CD4-positive, alpha-beta T cell (primary cell): ENCODE results near the gene CAMK2B. TPM values are rescaled to one million over a fixed set of nuclear protein-coding genes. Genes with fewer than 3 reads are reported as not detected.

Source experiments
- ATAC-seq: fragments of 200-7000 bp; cut with Tn5 transposase; one replicate; pipeline ENCODE4 v1.10.0; 2022; ENCODE audit warnings: mild to moderate bottlenecking; ENCODE audit not compliant: poor library complexity
- CTCF ChIA-PET: fragments of 350-600 bp; sonication (Branson Sonifier 250); formaldehyde crosslinking; loops from one replicate; lab custom pipeline; 2021; ENCODE audit warnings: antibody characterized with exemption, inconsistent platforms; lab: Charles Lee
- POLR2A ChIA-PET: fragments of 350-600 bp; sonication (Branson Sonifier 250); formaldehyde crosslinking; loops from one replicate; lab custom pipeline; 2021; ENCODE audit warnings: antibody characterized with exemption, inconsistent platforms; lab: Charles Lee
- DNase-seq, 14 experiments: peaks; one replicate each; pipeline ENCODE4 v3.0.0-alpha.2; 2013 to 2020; ENCODE audit warnings: mixed read lengths in 2 of 14
- H3K27ac ChIP-seq, 2 donors: one replicate each; pipeline versions ENCODE4 v1.5.1 to v1.7.0; 2013; ENCODE audit warnings: low read length in 2 of 2, low read depth in 1 of 2, mild to moderate bottlenecking in 1 of 2
- H3K27me3 ChIP-seq, 2 experiments: 1 replicate in 1 of 2; 2 replicates in 1 of 2; pipeline versions ENCODE4 v1.6.1 to v1.7.0; 2013; ENCODE audit warnings: low read length in 2 of 2, control low read depth in 1 of 2, mild to moderate bottlenecking in 1 of 2, moderate library complexity in 1 of 2; ENCODE audit not compliant: insufficient read depth in 2 of 2, control insufficient read depth in 1 of 2
- H3K36me3 ChIP-seq: one replicate; pipeline ENCODE4 v1.6.1; 2013; ENCODE audit warnings: low read length, control low read depth; ENCODE audit not compliant: insufficient read depth
- H3K4me1 ChIP-seq: one replicate; pipeline ENCODE4 v1.6.1; 2013; ENCODE audit warnings: low read length, control low read depth; ENCODE audit not compliant: insufficient read depth
- H3K4me3 ChIP-seq: one replicate; pipeline ENCODE4 v1.5.1; 2013; ENCODE audit warnings: mild to moderate bottlenecking, low read length, moderate library complexity
- H3K9me3 ChIP-seq, 2 experiments: 1 replicate in 1 of 2; 2 replicates in 1 of 2; pipeline versions ENCODE4 v1.6.1 to v1.7.0; 2013; ENCODE audit warnings: low read length in 2 of 2, mild to moderate bottlenecking in 2 of 2, control low read depth in 1 of 2, moderate library complexity in 1 of 2; ENCODE audit not compliant: control insufficient read depth in 1 of 2, insufficient read depth in 1 of 2
- H3K27ac Mint-ChIP-seq: one replicate; pipeline ENCODE4 v1.8.0; 2020; ENCODE audit warnings: mixed read lengths
- H3K27me3 Mint-ChIP-seq: one replicate; pipeline ENCODE4 v1.8.0; 2021; ENCODE audit warnings: mixed read lengths
- H3K36me3 Mint-ChIP-seq: one replicate; pipeline ENCODE4 v1.8.0; 2021; ENCODE audit warnings: low read depth, mixed read lengths
- H3K4me1 Mint-ChIP-seq: one replicate; pipeline ENCODE4 v1.8.0; 2021; ENCODE audit warnings: low read depth, mixed read lengths
- H3K4me3 Mint-ChIP-seq: one replicate; pipeline ENCODE4 v1.8.0; 2020; ENCODE audit warnings: mild to moderate bottlenecking, mixed read lengths
- H3K9me3 Mint-ChIP-seq: one replicate; pipeline ENCODE4 v1.8.0; 2020; ENCODE audit warnings: mixed read lengths
- CTCF ChIP-seq: fragments of 200-600 bp; IDR thresholded peaks from one replicate; pipeline ENCODE4 v1.8.0; 2022; ENCODE audit warnings: antibody characterized with exemption, mild to moderate bottlenecking
- intact Hi-C, 2 experiments: fragments of 100-400 bp; cut with DNase I in 1 of 2; cut with micrococcal nuclease in 1 of 2; formaldehyde crosslinking; loops; one replicate each; pipeline versions ENCODE4 v1.15.1 to v1.9.0; 2023 to 2025; cut with DNase I, micrococcal nuclease
- total RNA-seq, 174 experiments: library from RNA in 2 of 174; stranded (reverse) in 2 of 174; gene quantifications; one replicate each; pipeline ENCODE4 v1.2.3 and lab custom pipeline; 2021 to 2026

The CAMK2B gene
- total RNA-seq, 2 experiments from 2014 or later, result not detected

GRCh38 chr7:44232396-44232795 lies 93.0 kb downstream of the CAMK2B start:
- H3K27ac ChIP-seq, result no peak overlapping the region
- ChIA-PET POLR2A (no interaction called here), CTCF (no interaction called here)
- no peaks in the 10 kb centered on the region for H3K9me3 Mint-ChIP-seq
- no peaks in the 10 kb centered on the region for H3K4me1 ChIP-seq
- no peak overlapping the region for H3K4me3 Mint-ChIP-seq
- no peaks in the 10 kb centered on the region for H3K27me3 ChIP-seq
- no peak overlapping the region for H3K27ac Mint-ChIP-seq
- DNase-seq (no peak), ATAC-seq (no peak)
- no peak overlapping the region for H3K4me3 ChIP-seq
- TF ChIP-seq CTCF, result no peak
- intact Hi-C loops, result no loop called here
- H3K9me3 ChIP-seq, result no peaks in the 10 kb centered on the region
- no peaks in the 10 kb centered on the region for H3K36me3 Mint-ChIP-seq
- no peaks in the 10 kb centered on the region for H3K4me1 Mint-ChIP-seq
- H3K36me3 ChIP-seq, result no peaks in the 10 kb centered on the region
- H3K27me3 Mint-ChIP-seq, result no peaks in the 10 kb centered on the region

- no peaks in the 10 kb centered on the region for H3K36me3 Mint-ChIP-seq
- Histone ChIP-seq H3K36me3 (no peaks in the 10 kb centered on the region), H3K27me3 (no peaks in the 10 kb centered on the region), H3K27ac (no peak overlapping the region), H3K9me3 (no peaks in the 10 kb centered on the region), H3K4me1 (no peaks in the 10 kb centered on the region), H3K4me3 (no peak overlapping the region)
- CTCF ChIA-PET, result no interaction called here
- no peaks in the 10 kb centered on the region for H3K4me1 Mint-ChIP-seq
- no peak for TF ChIP-seq CTCF
- no peaks in the 10 kb centered on the region for H3K9me3 Mint-ChIP-seq
- H3K4me3 Mint-ChIP-seq, result no peak overlapping the region
- H3K27ac Mint-ChIP-seq, result no peak overlapping the region
- no peak for DNase-seq
- POLR2A ChIA-PET, result no interaction called here
- no peak for ATAC-seq
- intact Hi-C loops, result no loop called here
- peaks cover under 1% of the 10 kb centered on the region for H3K27me3 Mint-ChIP-seq
Measured at GRCh38 chr7:44231088-44231487, 94.3 kb downstream of the CAMK2B start.

- Histone ChIP-seq H3K9me3 (no peaks in the 10 kb centered on the region), H3K4me3 (no peak overlapping the region), H3K27ac (no peak overlapping the region), H3K36me3 (no peaks in the 10 kb centered on the region), H3K27me3 (no peaks in the 10 kb centered on the region), H3K4me1 (no peaks in the 10 kb centered on the region)
- no peak for DNase-seq
- Mint-ChIP-seq H3K36me3 (no peaks in the 10 kb centered on the region), H3K4me3 (no peak overlapping the region), H3K27ac (no peak overlapping the region), H3K9me3 (no peaks in the 10 kb centered on the region), H3K27me3 (peaks cover 7% of the 10 kb centered on the region), H3K4me1 (no peaks in the 10 kb centered on the region)
- TF ChIP-seq CTCF, result no peak
- POLR2A ChIA-PET, result no interaction called here
- intact Hi-C loops, result no loop called here
- no peak for ATAC-seq
- CTCF ChIA-PET, result no interaction called here
Measured at GRCh38 chr7:44230286-44230685, 95.1 kb downstream of the CAMK2B start.
